ENCODE data around the gene TRIP13.

DNA sequence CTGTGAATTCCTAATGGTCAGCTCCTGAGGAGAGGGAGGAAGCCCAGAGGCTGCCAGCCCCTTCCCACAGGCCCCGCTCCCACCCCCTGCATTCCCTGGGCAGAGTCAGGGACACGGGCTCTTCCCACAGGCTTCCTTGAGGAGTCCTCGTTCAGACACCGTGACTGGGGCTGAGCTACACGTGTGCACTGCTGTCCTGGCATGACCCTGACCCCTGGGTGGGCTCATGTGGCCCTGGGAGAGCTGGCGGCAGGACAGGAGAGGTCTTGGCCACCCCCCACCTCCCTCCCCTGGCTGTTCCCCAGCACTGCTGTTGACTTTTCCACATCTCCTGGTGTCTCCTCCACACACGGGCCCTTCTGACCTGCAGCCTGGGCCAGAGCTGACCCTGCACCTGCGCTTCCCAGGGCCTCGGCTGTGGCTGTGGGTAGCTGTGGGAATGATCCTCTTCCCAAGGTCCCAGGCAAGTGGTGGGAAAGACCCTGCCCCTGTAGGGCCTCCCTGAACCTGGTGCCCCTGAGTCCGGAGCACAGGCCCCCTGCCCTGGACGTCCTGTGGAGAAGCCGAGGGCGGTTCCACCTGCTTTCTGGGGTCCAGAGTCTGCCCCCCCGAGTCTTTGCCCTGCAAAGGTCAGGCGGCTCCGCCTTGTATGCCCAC lies 59.4 kb downstream of the TRIP13 start:
- TF ChIP-seq, protein P1, sequence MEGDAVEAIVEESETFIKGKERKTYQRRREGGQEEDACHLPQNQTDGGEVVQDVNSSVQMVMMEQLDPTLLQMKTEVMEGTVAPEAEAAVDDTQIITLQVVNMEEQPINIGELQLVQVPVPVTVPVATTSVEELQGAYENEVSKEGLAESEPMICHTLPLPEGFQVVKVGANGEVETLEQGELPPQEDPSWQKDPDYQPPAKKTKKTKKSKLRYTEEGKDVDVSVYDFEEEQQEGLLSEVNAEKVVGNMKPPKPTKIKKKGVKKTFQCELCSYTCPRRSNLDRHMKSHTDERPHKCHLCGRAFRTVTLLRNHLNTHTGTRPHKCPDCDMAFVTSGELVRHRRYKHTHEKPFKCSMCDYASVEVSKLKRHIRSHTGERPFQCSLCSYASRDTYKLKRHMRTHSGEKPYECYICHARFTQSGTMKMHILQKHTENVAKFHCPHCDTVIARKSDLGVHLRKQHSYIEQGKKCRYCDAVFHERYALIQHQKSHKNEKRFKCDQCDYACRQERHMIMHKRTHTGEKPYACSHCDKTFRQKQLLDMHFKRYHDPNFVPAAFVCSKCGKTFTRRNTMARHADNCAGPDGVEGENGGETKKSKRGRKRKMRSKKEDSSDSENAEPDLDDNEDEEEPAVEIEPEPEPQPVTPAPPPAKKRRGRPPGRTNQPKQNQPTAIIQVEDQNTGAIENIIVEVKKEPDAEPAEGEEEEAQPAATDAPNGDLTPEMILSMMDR (IDR thresholded peaks at IDR 0.05), result no peak
- TF ChIP-seq TCF7L2 (IDR thresholded peaks at IDR 0.05; ENCODE audit: low read depth, low read length) (no peak), SIN3A (IDR thresholded peaks at IDR 0.05; ENCODE audit: borderline replicate concordance, insufficient read depth, low read depth, low read length) (no peak), POLR2AphosphoS5 (IDR thresholded peaks at IDR 0.05; ENCODE audit: low read depth, low read length) (no peak)

All from Panc1 (cell line).